ENCODE data around the gene HOXA1.

Gene HOXA1

DNA sequence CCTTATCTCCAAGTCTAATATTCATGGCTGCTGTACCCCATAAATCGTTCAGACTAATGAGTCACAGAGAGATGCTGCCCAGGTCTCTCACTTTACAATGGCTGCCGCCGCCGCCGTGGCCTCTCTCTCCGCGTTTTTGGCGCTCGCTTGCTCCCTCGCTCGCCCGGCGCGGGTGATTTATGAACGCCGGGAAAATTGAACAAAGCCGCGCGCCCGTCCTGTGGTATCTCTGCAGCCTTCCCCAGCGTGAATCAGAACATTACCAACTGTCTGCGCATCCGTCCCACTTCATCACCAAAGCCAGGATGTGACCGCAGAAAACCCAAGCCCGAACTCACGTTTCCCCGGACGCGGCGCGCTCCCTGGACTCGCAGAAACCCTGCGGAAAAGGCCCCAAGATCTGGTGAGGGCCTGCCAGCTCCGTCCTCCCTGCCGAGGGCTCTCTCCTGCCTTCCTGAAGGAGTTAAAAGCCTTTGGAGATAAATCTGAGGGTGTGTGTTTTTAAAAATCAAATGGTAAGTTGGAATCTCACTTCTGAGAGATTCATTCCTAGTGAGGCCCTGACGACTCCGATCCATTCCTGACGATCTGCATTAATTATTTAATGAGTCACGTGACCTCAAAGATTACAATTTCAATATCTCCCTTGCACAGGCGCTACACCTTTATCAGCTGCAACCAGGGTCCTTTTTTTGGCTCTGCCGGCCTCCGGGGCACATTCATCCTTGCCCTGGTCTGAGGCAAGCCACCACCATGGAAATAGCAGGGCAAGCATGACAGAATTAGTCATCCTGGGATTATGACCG is 28.5 kb upstream of the HOXA1 start:
- Histone ChIP-seq H3K4me2 (ENCODE audit: low read depth, low read length) (no peak overlapping the region), H3F3A (ENCODE audit: insufficient read depth, low read length) (no peaks in the 10 kb centered on the region), H3K9ac (ENCODE audit: low read length) (no peak overlapping the region)

DNA sequence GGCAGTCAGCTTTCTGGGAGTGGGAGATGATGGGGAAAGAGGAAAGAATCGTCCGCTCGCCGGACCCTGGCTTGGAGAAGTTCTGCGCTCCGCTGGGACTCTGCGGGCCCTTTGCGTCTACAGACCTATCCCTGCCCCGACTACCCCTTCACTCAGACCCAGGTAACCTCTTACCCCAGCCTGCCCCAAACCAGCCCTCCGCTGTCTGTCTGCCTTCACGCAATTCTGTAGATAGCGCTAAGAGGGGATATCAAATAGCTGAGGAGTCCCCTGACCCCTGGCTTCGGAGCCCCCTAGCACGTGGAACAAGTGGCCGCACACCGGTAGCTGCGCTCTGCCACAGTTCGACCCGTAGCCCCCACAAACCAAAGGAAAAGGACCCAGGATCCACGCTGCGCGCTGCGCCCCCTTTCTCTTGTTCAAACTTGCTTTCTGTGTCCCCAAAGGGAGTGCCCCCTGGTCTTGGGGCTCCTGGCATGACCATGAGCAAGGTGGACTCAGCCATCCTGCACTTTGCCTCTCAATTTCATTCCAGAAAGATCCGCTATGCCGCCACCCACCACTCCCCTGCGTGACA is 27.8 kb upstream of the HOXA1 start:
- Histone ChIP-seq H3K79me2 (ENCODE audit: low read length) (no peaks in the 10 kb centered on the region), H3K27me3 (replicated peaks; ENCODE audit: insufficient read depth, low read length) (peaks cover 6% of the 10 kb centered on the region; the same call in 1 of the 2 replicates), H3K4me3 (ENCODE audit: low read length) (no peak overlapping the region)

More for the DNA sequence above, 28.5 kb upstream of the HOXA1 start:
- no peak overlapping the region for H2AFZ ChIP-seq (ENCODE audit: low read length)
- H3K9me2 ChIP-seq (replicated peaks; ENCODE audit: insufficient read depth, low read length): no peaks in the 10 kb centered on the region
- peaks cover 6% of the 10 kb centered on the region; the same call in 1 of the 2 replicates for H3K27me3 ChIP-seq (replicated peaks; ENCODE audit: insufficient read depth, low read length)
- no peaks in the 10 kb centered on the region for H3K79me2 ChIP-seq (ENCODE audit: low read length)
- no peak for DNase-seq
- H3K9me3 ChIP-seq (replicated peaks; ENCODE audit: insufficient read depth, low read length): no peaks in the 10 kb centered on the region
- no peak for TF ChIP-seq EZH2 (optimal IDR thresholded peaks at IDR 0.05; ENCODE audit: low read depth, low read length)
- TF ChIP-seq, protein P1, sequence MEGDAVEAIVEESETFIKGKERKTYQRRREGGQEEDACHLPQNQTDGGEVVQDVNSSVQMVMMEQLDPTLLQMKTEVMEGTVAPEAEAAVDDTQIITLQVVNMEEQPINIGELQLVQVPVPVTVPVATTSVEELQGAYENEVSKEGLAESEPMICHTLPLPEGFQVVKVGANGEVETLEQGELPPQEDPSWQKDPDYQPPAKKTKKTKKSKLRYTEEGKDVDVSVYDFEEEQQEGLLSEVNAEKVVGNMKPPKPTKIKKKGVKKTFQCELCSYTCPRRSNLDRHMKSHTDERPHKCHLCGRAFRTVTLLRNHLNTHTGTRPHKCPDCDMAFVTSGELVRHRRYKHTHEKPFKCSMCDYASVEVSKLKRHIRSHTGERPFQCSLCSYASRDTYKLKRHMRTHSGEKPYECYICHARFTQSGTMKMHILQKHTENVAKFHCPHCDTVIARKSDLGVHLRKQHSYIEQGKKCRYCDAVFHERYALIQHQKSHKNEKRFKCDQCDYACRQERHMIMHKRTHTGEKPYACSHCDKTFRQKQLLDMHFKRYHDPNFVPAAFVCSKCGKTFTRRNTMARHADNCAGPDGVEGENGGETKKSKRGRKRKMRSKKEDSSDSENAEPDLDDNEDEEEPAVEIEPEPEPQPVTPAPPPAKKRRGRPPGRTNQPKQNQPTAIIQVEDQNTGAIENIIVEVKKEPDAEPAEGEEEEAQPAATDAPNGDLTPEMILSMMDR (IDR thresholded peaks at IDR 0.05; ENCODE audit: low read length): no peak
- TF ChIP-seq EZH2phosphoT487 (IDR thresholded peaks at IDR 0.05; ENCODE audit: low read length): no peak
- no peaks in the 10 kb centered on the region for H3K36me3 ChIP-seq (replicated peaks; ENCODE audit: insufficient read depth, low read length)
- H4K20me1 ChIP-seq (ENCODE audit: insufficient read depth, low read length): no peaks in the 10 kb centered on the region
- H3K4me1 ChIP-seq (ENCODE audit: low read length): no peaks in the 10 kb centered on the region
- H3K4me3 ChIP-seq (ENCODE audit: low read length): no peak overlapping the region
- no peak overlapping the region for H3K27ac ChIP-seq (ENCODE audit: low read length)

DNA sequence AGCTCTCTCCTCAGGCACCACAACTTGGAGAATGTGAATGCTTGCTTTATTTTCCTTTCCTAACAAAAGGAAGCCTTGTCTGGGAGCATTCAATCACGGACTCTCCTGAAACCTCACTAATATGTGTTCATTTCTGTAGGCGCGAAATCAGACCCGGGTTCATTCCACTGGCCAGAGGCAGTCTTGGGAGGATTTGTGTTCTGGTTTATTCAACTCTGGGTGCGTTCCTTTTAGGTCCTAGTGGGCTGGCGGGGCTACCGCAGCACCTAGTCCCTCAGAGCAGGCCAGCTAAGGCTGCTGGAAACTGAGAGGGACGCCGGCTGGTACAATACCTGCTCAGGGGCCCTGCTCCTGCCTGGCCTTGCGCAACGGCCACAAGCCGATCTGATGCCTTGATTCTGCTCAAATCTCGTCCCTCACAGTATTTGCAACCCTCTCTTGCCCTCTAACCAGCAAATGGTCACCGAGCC is 27.2 kb upstream of the HOXA1 start:
- TF ChIP-seq, protein P1 (IDR thresholded peaks at IDR 0.05; ENCODE audit: low read length): no peak
- TF ChIP-seq EZH2 (optimal IDR thresholded peaks at IDR 0.05; ENCODE audit: low read depth, low read length) (no peak), EZH2phosphoT487 (IDR thresholded peaks at IDR 0.05; ENCODE audit: low read length) (no peak)
- Histone ChIP-seq H3K4me1 (ENCODE audit: low read length) (no peaks in the 10 kb centered on the region), H2AFZ (ENCODE audit: low read length) (no peak overlapping the region), H3F3A (ENCODE audit: insufficient read depth, low read length) (no peaks in the 10 kb centered on the region), H3K9ac (ENCODE audit: low read length) (no peak overlapping the region), H3K27ac (ENCODE audit: low read length) (no peak overlapping the region), H3K36me3 (replicated peaks; ENCODE audit: insufficient read depth, low read length) (no peaks in the 10 kb centered on the region), H4K20me1 (ENCODE audit: insufficient read depth, low read length) (no peaks in the 10 kb centered on the region), H3K4me2 (ENCODE audit: low read depth, low read length) (no peak overlapping the region), H3K9me2 (replicated peaks; ENCODE audit: insufficient read depth, low read length) (no peaks in the 10 kb centered on the region), H3K27me3 (replicated peaks; ENCODE audit: insufficient read depth, low read length) (peaks cover 6% of the 10 kb centered on the region; the same call in 1 of the 2 replicates), H3K9me3 (replicated peaks; ENCODE audit: insufficient read depth, low read length) (no peaks in the 10 kb centered on the region), H3K4me3 (ENCODE audit: low read length) (no peak overlapping the region), H3K79me2 (ENCODE audit: low read length) (no peaks in the 10 kb centered on the region)
- no peak for DNase-seq

More for the DNA sequence above, 27.8 kb upstream of the HOXA1 start:
- Histone ChIP-seq H2AFZ (ENCODE audit: low read length) (no peak overlapping the region), H3K9ac (ENCODE audit: low read length) (no peak overlapping the region), H3K9me3 (replicated peaks; ENCODE audit: insufficient read depth, low read length) (no peaks in the 10 kb centered on the region), H3K36me3 (replicated peaks; ENCODE audit: insufficient read depth, low read length) (no peaks in the 10 kb centered on the region), H3F3A (ENCODE audit: insufficient read depth, low read length) (no peaks in the 10 kb centered on the region), H3K4me1 (ENCODE audit: low read length) (no peaks in the 10 kb centered on the region), H3K27ac (ENCODE audit: low read length) (no peak overlapping the region), H3K4me2 (ENCODE audit: low read depth, low read length) (no peak overlapping the region), H3K9me2 (replicated peaks; ENCODE audit: insufficient read depth, low read length) (no peaks in the 10 kb centered on the region), H4K20me1 (ENCODE audit: insufficient read depth, low read length) (no peaks in the 10 kb centered on the region)
- TF ChIP-seq EZH2phosphoT487 (IDR thresholded peaks at IDR 0.05; ENCODE audit: low read length): no peak
- no peak for TF ChIP-seq EZH2 (optimal IDR thresholded peaks at IDR 0.05; ENCODE audit: low read depth, low read length)
- TF ChIP-seq, protein P1 (IDR thresholded peaks at IDR 0.05; ENCODE audit: low read length): no peak
- DNase-seq: no peak
